Testis (tissue), 2 donors: ENCODE measurements around the gene UPK2.

ENCODE experiments used
- POLR2A ChIP-seq: fragments of 450-650 bp; IDR thresholded peaks from one replicate; pipeline ENCODE4 v1.6.1; 2017; ENCODE audit warnings: antibody characterized with exemption, mild to moderate bottlenecking, moderate library complexity
- TF ChIP-seq, protein P1 (sequence below), 3 experiments: fragments of 450-650 bp in 2 of 3; fragments of 200-600 bp in 1 of 3; sonication (generic) in 1 of 3; IDR thresholded peaks; one replicate each; pipeline ENCODE4 v1.5.1; 2016 to 2019; ENCODE audit warnings: antibody characterized with exemption in 3 of 3, mild to moderate bottlenecking in 2 of 3, moderate library complexity in 1 of 3

DNA sequence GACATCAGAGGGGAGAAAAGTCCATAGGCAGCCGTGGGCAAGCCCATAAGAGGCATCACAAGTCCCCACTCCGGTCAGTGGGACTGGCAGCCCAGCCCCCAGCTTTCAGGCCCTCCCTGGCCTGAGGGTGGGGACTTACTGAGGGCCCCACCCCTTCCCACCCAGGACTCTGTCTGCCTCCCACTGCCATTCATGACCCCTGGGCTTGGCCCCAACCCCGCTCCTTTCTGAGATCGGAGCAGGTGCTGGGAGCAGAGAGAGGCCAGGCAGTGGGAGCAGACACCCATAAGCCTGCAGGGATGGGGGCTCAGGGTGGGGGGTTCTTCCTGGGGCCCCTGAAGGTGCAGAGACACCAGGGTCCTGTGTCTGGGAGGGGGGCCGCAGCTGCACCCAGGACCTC is 5.1 kb downstream of the UPK2 start:
- TF ChIP-seq, protein P1, sequence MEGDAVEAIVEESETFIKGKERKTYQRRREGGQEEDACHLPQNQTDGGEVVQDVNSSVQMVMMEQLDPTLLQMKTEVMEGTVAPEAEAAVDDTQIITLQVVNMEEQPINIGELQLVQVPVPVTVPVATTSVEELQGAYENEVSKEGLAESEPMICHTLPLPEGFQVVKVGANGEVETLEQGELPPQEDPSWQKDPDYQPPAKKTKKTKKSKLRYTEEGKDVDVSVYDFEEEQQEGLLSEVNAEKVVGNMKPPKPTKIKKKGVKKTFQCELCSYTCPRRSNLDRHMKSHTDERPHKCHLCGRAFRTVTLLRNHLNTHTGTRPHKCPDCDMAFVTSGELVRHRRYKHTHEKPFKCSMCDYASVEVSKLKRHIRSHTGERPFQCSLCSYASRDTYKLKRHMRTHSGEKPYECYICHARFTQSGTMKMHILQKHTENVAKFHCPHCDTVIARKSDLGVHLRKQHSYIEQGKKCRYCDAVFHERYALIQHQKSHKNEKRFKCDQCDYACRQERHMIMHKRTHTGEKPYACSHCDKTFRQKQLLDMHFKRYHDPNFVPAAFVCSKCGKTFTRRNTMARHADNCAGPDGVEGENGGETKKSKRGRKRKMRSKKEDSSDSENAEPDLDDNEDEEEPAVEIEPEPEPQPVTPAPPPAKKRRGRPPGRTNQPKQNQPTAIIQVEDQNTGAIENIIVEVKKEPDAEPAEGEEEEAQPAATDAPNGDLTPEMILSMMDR (IDR thresholded peaks at IDR 0.05), result no peak
- no peak for TF ChIP-seq POLR2A
